Activated naive CD4-positive, alpha-beta T cell treated with anti-CD3 and anti-CD28 coated beads, Interleukin-2, amount 50 U/mL, for 24 hours (primary cell): ENCODE measurements around the gene GDPD5.

Source experiments
- H3K27ac Mint-ChIP-seq: one replicate; pipeline ENCODE4 v1.8.0; 2021; ENCODE audit warnings: mild to moderate bottlenecking, mixed read lengths
- H3K27me3 Mint-ChIP-seq: one replicate; pipeline ENCODE4 v1.8.0; 2021; ENCODE audit warnings: mixed read lengths
- H3K36me3 Mint-ChIP-seq: one replicate; pipeline ENCODE4 v1.8.0; 2021; ENCODE audit warnings: mixed read lengths
- H3K4me1 Mint-ChIP-seq: one replicate; pipeline ENCODE4 v1.8.0; 2021; ENCODE audit warnings: mixed read lengths
- H3K4me3 Mint-ChIP-seq: one replicate; pipeline ENCODE4 v1.8.0; 2021; ENCODE audit warnings: mild to moderate bottlenecking, mixed read lengths
- H3K9me3 Mint-ChIP-seq: one replicate; pipeline ENCODE4 v1.8.0; 2021; ENCODE audit warnings: mixed read lengths

Gene GDPD5

GRCh38 chr11:75562836-75563484 is 37.2 kb upstream of the GDPD5 start:
- peaks cover 39% of the 10 kb centered on the region for H3K4me1 Mint-ChIP-seq
- no peaks in the 10 kb centered on the region for H3K27me3 Mint-ChIP-seq
- no peaks in the 10 kb centered on the region for H3K9me3 Mint-ChIP-seq
- H3K4me3 Mint-ChIP-seq = peak overlapping the region; percentile 99
- H3K36me3 Mint-ChIP-seq = no peaks in the 10 kb centered on the region
- peak overlapping the region; percentile 96 for H3K27ac Mint-ChIP-seq

DNA sequence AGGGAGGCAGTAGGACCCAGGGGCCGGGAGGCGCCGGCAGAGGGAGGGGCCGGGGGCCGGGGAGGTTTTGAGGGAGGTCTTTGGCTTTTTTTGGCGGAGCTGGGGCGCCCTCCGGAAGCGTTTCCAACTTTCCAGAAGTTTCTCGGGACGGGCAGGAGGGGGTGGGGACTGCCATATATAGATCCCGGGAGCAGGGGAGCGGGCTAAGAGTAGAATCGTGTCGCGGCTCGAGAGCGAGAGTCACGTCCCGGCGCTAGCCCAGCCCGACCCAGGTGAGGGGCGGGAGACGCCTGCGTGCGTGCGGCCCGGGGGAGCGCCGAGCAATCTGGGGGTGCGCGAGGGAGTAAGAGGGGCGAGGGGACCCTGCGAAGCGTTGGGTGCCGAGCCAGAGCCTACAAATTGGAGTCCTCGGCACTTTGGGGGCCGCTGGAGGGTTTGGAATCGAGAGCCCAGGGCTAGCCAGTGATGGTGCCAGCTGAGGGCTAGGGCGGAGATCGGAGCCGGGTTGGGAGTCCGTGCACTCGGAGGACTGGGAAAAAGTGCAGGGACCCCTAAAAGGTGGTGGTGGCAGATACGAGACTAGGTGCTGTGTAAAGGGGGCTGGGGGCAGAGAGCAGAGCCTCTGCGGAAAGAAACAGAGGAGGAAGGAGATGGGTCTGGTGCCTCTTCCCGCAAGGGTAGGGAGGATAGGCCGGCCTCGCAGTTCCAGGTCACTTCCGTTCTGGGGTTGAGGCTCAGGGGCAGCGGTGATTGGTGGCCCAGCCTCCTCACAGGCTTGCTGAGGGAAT is 36.5 kb upstream of the GDPD5 start, which contains the start of gene SERPINH1:
Gene SERPINH1 (plus strand): TSS at position 206 of the 788 bp plus-strand sequence. CDS start 4,097 bp downstream, outside the sequence.
- Mint-ChIP-seq H3K9me3 (no peaks in the 10 kb centered on the region), H3K36me3 (no peaks in the 10 kb centered on the region), H3K27me3 (no peaks in the 10 kb centered on the region), H3K4me1 (peaks cover 39% of the 10 kb centered on the region), H3K4me3 (peak within 1 kb of the TSS; percentile 99), H3K27ac (peak within 1 kb of the TSS; percentile 96)

- H3K4me1 Mint-ChIP-seq = peaks cover 39% of the 10 kb centered on the region
- no peaks in the 10 kb centered on the region for H3K27me3 Mint-ChIP-seq
- H3K4me3 Mint-ChIP-seq = peak overlapping the region; percentile 99
These were observed 35.8 kb upstream of the GDPD5 start for GRCh38 chr11:75561426-75562047.

DNA sequence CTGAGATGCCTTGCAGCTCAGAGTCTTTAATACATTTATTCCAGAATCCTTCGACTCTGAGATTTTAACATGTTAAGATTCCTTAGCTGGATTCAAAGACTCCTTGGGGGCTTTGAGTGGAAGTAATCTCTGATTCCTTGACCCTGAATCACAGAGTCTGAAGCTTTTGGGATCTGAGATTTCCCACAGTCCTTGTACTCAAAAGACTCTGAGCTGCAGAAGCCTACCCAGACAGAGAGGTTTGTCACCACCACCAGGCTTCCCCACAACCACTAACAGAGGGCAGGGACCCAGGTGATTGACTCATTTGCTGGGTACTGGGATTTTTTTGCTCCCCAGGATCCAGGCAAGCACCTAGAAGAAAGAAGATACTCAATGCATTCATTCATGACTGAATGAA is 34.9 kb upstream of the GDPD5 start:
- no peaks in the 10 kb centered on the region for H3K27me3 Mint-ChIP-seq
- peak overlapping the region; percentile 99 for H3K4me3 Mint-ChIP-seq
- peaks cover 36% of the 10 kb centered on the region for H3K4me1 Mint-ChIP-seq
- H3K27ac Mint-ChIP-seq = no peak overlapping the region
- H3K9me3 Mint-ChIP-seq = no peaks in the 10 kb centered on the region
- no peaks in the 10 kb centered on the region for H3K36me3 Mint-ChIP-seq

More at GRCh38 chr11:75561426-75562047, 35.8 kb upstream of the GDPD5 start:
- Mint-ChIP-seq H3K27ac (peak overlapping the region; percentile 90), H3K9me3 (no peaks in the 10 kb centered on the region), H3K36me3 (no peaks in the 10 kb centered on the region)

- Mint-ChIP-seq H3K36me3 (no peaks in the 10 kb centered on the region), H3K4me1 (peaks cover 29% of the 10 kb centered on the region), H3K27ac (peak overlapping the region; percentile 65), H3K4me3 (no peak overlapping the region), H3K9me3 (no peaks in the 10 kb centered on the region), H3K27me3 (no peaks in the 10 kb centered on the region)
These were observed 33.5 kb upstream of the GDPD5 start for GRCh38 chr11:75558939-75559843.

DNA sequence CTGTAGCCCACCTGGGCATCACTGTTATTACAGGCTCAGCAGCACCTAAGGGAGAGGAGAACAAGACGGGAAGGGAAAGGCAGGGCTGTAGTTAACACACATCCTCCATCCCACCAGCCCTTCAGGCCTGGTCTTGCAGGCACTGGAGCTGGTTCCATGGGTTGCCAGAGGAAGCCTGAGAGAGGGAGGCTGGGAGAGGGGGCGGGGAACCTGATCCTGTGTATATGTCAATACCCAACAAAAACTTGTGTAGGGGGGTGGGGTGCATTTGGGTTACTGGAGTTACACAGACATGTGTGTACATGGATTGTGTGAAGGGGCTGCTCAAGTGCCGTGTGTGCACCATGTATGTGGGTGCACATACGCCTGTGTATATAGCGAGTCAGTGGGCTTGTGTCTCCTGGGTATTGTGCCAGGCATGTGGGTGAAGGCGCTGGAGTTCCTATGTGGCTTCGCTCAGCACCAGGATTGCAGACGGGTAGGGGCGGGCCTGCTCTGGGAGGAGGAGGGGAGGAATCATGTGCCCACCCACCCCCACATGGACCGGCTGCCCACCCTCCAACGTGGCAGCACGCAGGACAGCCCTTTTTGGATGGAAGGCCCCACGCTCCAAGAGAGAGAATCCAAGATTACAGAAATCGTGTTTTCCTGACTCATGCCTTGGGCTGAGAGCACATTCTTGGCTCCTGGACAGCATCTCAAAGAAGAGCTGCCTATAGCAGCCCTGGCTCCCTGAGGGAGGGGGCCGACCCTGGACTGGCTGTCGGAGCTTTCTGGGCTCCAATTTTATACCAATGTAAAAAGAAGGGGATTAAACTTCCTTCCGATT is 32.1 kb upstream of the GDPD5 start:
- Mint-ChIP-seq H3K4me3 (no peak overlapping the region), H3K36me3 (no peaks in the 10 kb centered on the region), H3K27me3 (no peaks in the 10 kb centered on the region), H3K4me1 (peaks cover 18% of the 10 kb centered on the region), H3K9me3 (no peaks in the 10 kb centered on the region), H3K27ac (no peak overlapping the region)

GRCh38 chr11:75556275-75556674 is 30.5 kb upstream of the GDPD5 start:
- H3K36me3 Mint-ChIP-seq = no peaks in the 10 kb centered on the region

DNA sequence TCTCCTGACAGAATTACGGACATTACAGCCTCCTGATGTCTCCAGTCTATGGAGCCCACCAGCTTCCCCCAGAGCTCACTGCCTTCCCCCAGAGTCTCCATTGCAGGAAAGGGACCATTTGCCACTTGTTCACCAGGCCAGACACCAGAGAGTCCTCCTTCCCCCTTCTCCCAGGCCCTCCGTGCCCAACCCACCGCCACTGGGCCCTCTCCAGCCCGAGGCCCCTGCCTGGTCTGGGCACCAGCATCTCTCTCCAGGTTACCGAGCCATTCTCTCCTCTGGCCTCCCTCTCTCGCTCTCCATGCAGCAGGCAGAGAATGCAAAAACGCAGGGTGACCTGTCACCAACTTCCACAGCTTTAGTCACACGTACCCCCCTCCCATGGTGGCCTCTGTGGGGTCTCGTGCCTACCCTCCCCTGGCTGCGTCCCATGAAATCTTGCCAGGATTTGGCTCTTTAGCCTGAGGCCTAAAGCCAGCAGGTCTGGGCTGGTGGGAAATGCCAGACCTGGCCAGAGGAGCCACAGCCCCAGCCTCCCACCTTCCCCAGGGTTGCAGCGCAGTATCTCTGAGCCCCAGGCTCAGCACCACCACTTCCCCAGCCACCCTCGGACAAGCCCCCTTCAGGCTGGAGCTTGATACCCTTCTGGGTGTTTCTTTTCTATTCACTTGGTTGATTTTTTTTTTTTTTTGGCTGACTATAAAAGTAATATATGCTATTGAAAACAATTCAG is 29.5 kb upstream of the GDPD5 start:
- no peaks in the 10 kb centered on the region for H3K9me3 Mint-ChIP-seq
- no peaks in the 10 kb centered on the region for H3K4me1 Mint-ChIP-seq
- H3K27ac Mint-ChIP-seq = no peak overlapping the region
- H3K4me3 Mint-ChIP-seq = no peak overlapping the region
- H3K36me3 Mint-ChIP-seq = no peaks in the 10 kb centered on the region
- no peaks in the 10 kb centered on the region for H3K27me3 Mint-ChIP-seq

More at GRCh38 chr11:75556275-75556674, 30.5 kb upstream of the GDPD5 start:
- Mint-ChIP-seq H3K4me1 (peaks cover 4% of the 10 kb centered on the region), H3K27me3 (no peaks in the 10 kb centered on the region), H3K27ac (no peak overlapping the region), H3K4me3 (no peak overlapping the region), H3K9me3 (no peaks in the 10 kb centered on the region)

GRCh38 chr11:75554258-75555022 is 28.7 kb upstream of the GDPD5 start:
- H3K4me3 Mint-ChIP-seq = no peak overlapping the region
- no peaks in the 10 kb centered on the region for H3K27me3 Mint-ChIP-seq
- H3K36me3 Mint-ChIP-seq = no peaks in the 10 kb centered on the region
- no peak overlapping the region for H3K27ac Mint-ChIP-seq
- H3K4me1 Mint-ChIP-seq = no peaks in the 10 kb centered on the region
- no peaks in the 10 kb centered on the region for H3K9me3 Mint-ChIP-seq

DNA sequence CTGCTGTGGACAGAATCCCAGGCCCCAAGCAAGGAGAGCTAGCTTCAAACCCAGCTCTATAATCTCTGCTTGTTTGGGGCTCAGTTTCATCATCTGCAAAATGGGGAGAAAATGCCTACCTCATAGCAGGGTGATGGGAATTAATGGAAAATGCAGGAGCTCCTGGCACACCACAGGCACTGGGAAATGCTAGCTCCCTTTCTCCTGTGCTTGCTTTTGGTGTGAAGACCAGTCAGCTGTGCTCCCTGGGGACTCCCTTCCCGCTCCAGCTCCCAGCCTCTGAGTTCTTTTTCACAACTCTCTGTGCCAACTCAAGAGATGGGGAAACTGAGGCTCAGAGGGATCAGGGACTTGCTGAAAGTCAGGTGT is 28.1 kb upstream of the GDPD5 start:
- H3K36me3 Mint-ChIP-seq = no peaks in the 10 kb centered on the region
- no peak overlapping the region for H3K4me3 Mint-ChIP-seq
- H3K9me3 Mint-ChIP-seq = no peaks in the 10 kb centered on the region
- H3K4me1 Mint-ChIP-seq = no peaks in the 10 kb centered on the region
- H3K27me3 Mint-ChIP-seq = no peaks in the 10 kb centered on the region
- H3K27ac Mint-ChIP-seq = no peak overlapping the region

- H3K9me3 Mint-ChIP-seq = no peaks in the 10 kb centered on the region
- H3K4me3 Mint-ChIP-seq = no peak overlapping the region
- H3K4me1 Mint-ChIP-seq = no peaks in the 10 kb centered on the region
- H3K36me3 Mint-ChIP-seq = no peaks in the 10 kb centered on the region
- H3K27ac Mint-ChIP-seq = no peak overlapping the region
- no peaks in the 10 kb centered on the region for H3K27me3 Mint-ChIP-seq
These were observed 27.4 kb upstream of the GDPD5 start for GRCh38 chr11:75553182-75553581.

GRCh38 chr11:75549370-75549958 is 23.7 kb upstream of the GDPD5 start:
- Mint-ChIP-seq H3K9me3 (no peaks in the 10 kb centered on the region), H3K4me3 (no peak overlapping the region), H3K27me3 (no peaks in the 10 kb centered on the region), H3K27ac (no peak overlapping the region), H3K4me1 (no peaks in the 10 kb centered on the region), H3K36me3 (no peaks in the 10 kb centered on the region)

DNA sequence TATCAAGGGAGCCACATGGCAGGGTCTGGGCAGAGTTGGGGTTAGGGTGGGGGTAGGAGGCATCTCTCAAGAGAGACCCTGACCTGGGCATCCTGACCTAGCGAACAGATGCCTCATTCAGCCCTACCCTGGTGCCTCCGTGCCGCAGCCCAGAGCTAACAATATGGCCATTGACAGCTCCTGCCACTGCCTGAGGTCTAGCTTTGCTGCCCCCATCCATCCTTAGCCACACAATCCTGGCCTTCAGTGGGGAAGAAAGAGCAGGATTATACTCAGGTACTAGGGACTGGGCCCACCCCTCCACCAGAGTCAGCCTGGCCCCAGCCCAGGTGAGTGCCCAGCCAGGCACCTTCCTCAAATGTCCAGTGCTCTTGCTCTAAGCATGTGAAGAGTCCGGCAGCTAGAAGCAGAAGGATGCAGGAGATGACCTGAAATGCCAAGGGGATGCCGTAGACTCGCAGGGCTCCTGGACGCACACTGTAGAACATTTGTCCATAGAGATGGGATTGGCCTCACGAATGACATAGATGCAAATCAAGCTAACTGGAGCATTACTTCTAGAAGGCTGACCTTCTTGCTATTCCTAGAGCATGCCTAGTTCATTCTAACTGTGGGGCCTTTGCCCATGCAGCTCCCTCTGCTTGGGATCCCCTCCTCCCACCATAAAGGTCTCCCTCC is 23.0 kb upstream of the GDPD5 start:
- H3K27me3 Mint-ChIP-seq = no peaks in the 10 kb centered on the region
- no peak overlapping the region for H3K27ac Mint-ChIP-seq
- H3K4me1 Mint-ChIP-seq = no peaks in the 10 kb centered on the region
- no peaks in the 10 kb centered on the region for H3K9me3 Mint-ChIP-seq
- H3K4me3 Mint-ChIP-seq = no peak overlapping the region
- H3K36me3 Mint-ChIP-seq = no peaks in the 10 kb centered on the region
